ENCODE results near the gene PNPLA1.

Gene PNPLA1

GRCh38 chr6:36242161-36242560 lies 27.7 kb upstream of the PNPLA1 start:
- H3K4me3 Mint-ChIP-seq = peak overlapping the region in 1 of 2 donors; percentile 26
- H3K9me3 Mint-ChIP-seq = no peaks in the 10 kb centered on the region
- DNase-seq = no peak
- H3K4me1 Mint-ChIP-seq = peaks cover 20% of the 10 kb centered on the region
- peaks cover 19% of the 10 kb centered on the region for H3K27me3 Mint-ChIP-seq
- H3K27ac Mint-ChIP-seq = no peak overlapping the region
- no peak for ATAC-seq

- DNase-seq (no peak), ATAC-seq (no peak)
- no peak overlapping the region for H3K27ac Mint-ChIP-seq
- no peak overlapping the region for H3K4me3 Mint-ChIP-seq
- no peaks in the 10 kb centered on the region for H3K9me3 Mint-ChIP-seq
- peaks cover 20% of the 10 kb centered on the region for H3K4me1 Mint-ChIP-seq
- H3K27me3 Mint-ChIP-seq = peaks cover 19% of the 10 kb centered on the region
These were observed 27.2 kb upstream of the PNPLA1 start for GRCh38 chr6:36242626-36243025.

GRCh38 chr6:36243562-36244212 lies 26.2 kb upstream of the PNPLA1 start:
- H3K9me3 Mint-ChIP-seq = no peaks in the 10 kb centered on the region
- ATAC-seq (no peak), DNase-seq (no peak)
- no peak overlapping the region for H3K4me3 Mint-ChIP-seq
- H3K27me3 Mint-ChIP-seq = peaks cover 19% of the 10 kb centered on the region
- peaks cover 20% of the 10 kb centered on the region for H3K4me1 Mint-ChIP-seq
- H3K27ac Mint-ChIP-seq = no peak overlapping the region

- Mint-ChIP-seq H3K27me3 (peaks cover 19% of the 10 kb centered on the region), H3K9me3 (no peaks in the 10 kb centered on the region), H3K4me3 (no peak overlapping the region), H3K27ac (no peak overlapping the region), H3K4me1 (peaks cover 20% of the 10 kb centered on the region)
- DNase-seq (no peak), ATAC-seq (no peak)
These were observed 25.1 kb upstream of the PNPLA1 start for GRCh38 chr6:36244641-36245280.

GRCh38 chr6:36245572-36246061 lies 24.2 kb upstream of the PNPLA1 start:
- Mint-ChIP-seq H3K9me3 (no peaks in the 10 kb centered on the region), H3K4me1 (peaks cover 20% of the 10 kb centered on the region), H3K27ac (no peak overlapping the region), H3K27me3 (peaks cover 19% of the 10 kb centered on the region), H3K4me3 (no peak overlapping the region)
- peak in 1 of 2 donors; percentile 9 for DNase-seq
- ATAC-seq = peak; percentile 64

GRCh38 chr6:36246506-36247268 lies 23.2 kb upstream of the PNPLA1 start:
- Mint-ChIP-seq H3K27ac (peak overlapping the region in 1 of 2 donors; percentile 35), H3K4me3 (no peak overlapping the region), H3K27me3 (peaks cover 18% of the 10 kb centered on the region), H3K4me1 (peaks cover 14% of the 10 kb centered on the region), H3K9me3 (no peaks in the 10 kb centered on the region)
- no peak for DNase-seq
- ATAC-seq = no peak

- Mint-ChIP-seq H3K27ac (no peak overlapping the region), H3K27me3 (peaks cover 8% of the 10 kb centered on the region), H3K9me3 (no peaks in the 10 kb centered on the region), H3K4me3 (no peak overlapping the region), H3K4me1 (peaks cover 5% of the 10 kb centered on the region)
- ATAC-seq = no peak
- DNase-seq = no peak
These were observed 22.2 kb upstream of the PNPLA1 start for GRCh38 chr6:36247693-36248092.

GRCh38 chr6:36248980-36249379 lies 20.9 kb upstream of the PNPLA1 start:
- Mint-ChIP-seq H3K27me3 (no peaks in the 10 kb centered on the region), H3K4me3 (no peak overlapping the region), H3K9me3 (no peaks in the 10 kb centered on the region), H3K27ac (no peak overlapping the region), H3K4me1 (peaks cover 5% of the 10 kb centered on the region)
- no peak for ATAC-seq
- DNase-seq = no peak

GRCh38 chr6:36249536-36249935 lies 20.3 kb upstream of the PNPLA1 start:
- H3K4me3 Mint-ChIP-seq = no peak overlapping the region
- H3K27me3 Mint-ChIP-seq = no peaks in the 10 kb centered on the region
- no peaks in the 10 kb centered on the region for H3K9me3 Mint-ChIP-seq
- no peak for ATAC-seq
- H3K27ac Mint-ChIP-seq = no peak overlapping the region
- DNase-seq = no peak
- H3K4me1 Mint-ChIP-seq = peaks cover 5% of the 10 kb centered on the region

GRCh38 chr6:36252005-36252404 lies 17.9 kb upstream of the PNPLA1 start:
- H3K9me3 Mint-ChIP-seq = no peaks in the 10 kb centered on the region
- H3K27me3 Mint-ChIP-seq = no peaks in the 10 kb centered on the region
- DNase-seq (no peak), ATAC-seq (no peak)
- H3K4me1 Mint-ChIP-seq = no peaks in the 10 kb centered on the region
- H3K4me3 Mint-ChIP-seq = no peak overlapping the region
- H3K27ac Mint-ChIP-seq = no peak overlapping the region

- no peak for ATAC-seq
- DNase-seq = no peak
- no peak overlapping the region for H3K27ac Mint-ChIP-seq
- H3K4me1 Mint-ChIP-seq = no peaks in the 10 kb centered on the region
- H3K27me3 Mint-ChIP-seq = peaks cover 29% of the 10 kb centered on the region
- no peaks in the 10 kb centered on the region for H3K9me3 Mint-ChIP-seq
- H3K4me3 Mint-ChIP-seq = no peak overlapping the region
These were observed 6.4 kb upstream of the PNPLA1 start for GRCh38 chr6:36263390-36264000.

GRCh38 chr6:36265744-36266143 lies 4.1 kb upstream of the PNPLA1 start:
- no peak for DNase-seq
- Mint-ChIP-seq H3K9me3 (no peaks in the 10 kb centered on the region), H3K27ac (no peak overlapping the region), H3K4me3 (no peak overlapping the region), H3K27me3 (peaks cover 29% of the 10 kb centered on the region), H3K4me1 (no peaks in the 10 kb centered on the region)
- no peak for ATAC-seq

- Mint-ChIP-seq H3K9me3 (no peaks in the 10 kb centered on the region), H3K27me3 (peaks cover 16% of the 10 kb centered on the region), H3K4me3 (no peak overlapping the region), H3K27ac (no peak overlapping the region), H3K4me1 (no peaks in the 10 kb centered on the region)
- DNase-seq (no peak), ATAC-seq (no peak)
These were observed 2.8 kb upstream of the PNPLA1 start for GRCh38 chr6:36266913-36267644.

- Mint-ChIP-seq H3K9me3 (no peaks in the 10 kb centered on the region), H3K4me1 (no peaks in the 10 kb centered on the region), H3K27ac (peak overlapping the region in 1 of 2 donors; percentile 1), H3K27me3 (peaks cover 8% of the 10 kb centered on the region), H3K4me3 (no peak overlapping the region)
- DNase-seq = no peak
- ATAC-seq = no peak
These were observed 2.0 kb upstream of the PNPLA1 start for GRCh38 chr6:36267731-36268477.
